Peyer's patch (tissue), 4 donors: Measurements from ENCODE around the gene BCKDK. TPM values are rescaled to one million over a fixed set of nuclear protein-coding genes. Genes with fewer than 3 reads are reported as not detected.

Experiments used
- DNase-seq, 3 donors: peaks; one replicate each; pipeline ENCODE4 v3.0.0-alpha.2; 2017 to 2019
- H3K27ac ChIP-seq, 4 donors: fragments of 200-600 bp; sonication (generic); one replicate each; pipeline ENCODE4 v1.5.1; 2016 to 2019
- H3K27me3 ChIP-seq, 2 donors: fragments of 200-600 bp; sonication (generic); one replicate each; pipeline ENCODE4 v1.5.1; 2019
- H3K36me3 ChIP-seq, 3 donors: fragments of 200-600 bp; sonication (generic); one replicate each; pipeline ENCODE4 v1.5.1; 2016 to 2019
- H3K4me1 ChIP-seq, 4 donors: fragments of 200-600 bp; sonication (generic); one replicate each; pipeline ENCODE4 v1.5.1; 2016 to 2019
- H3K4me3 ChIP-seq, 4 donors: fragments of 200-600 bp; sonication (generic); 1 replicate in 3 of 4; 2 replicates in 1 of 4; pipeline ENCODE4 v1.5.1; 2016 to 2019; ENCODE audit warnings: mild to moderate bottlenecking in 1 of 4
- H3K9me3 ChIP-seq, 4 donors: fragments of 200-600 bp; sonication (generic); one replicate each; pipeline ENCODE4 v1.5.1; 2016 to 2019; ENCODE audit warnings: mild to moderate bottlenecking in 1 of 4
- CTCF ChIP-seq, 6 experiments: fragments of 450-650 bp in 4 of 6; fragments of 200-600 bp in 2 of 6; sonication (generic) in 1 of 6; IDR thresholded peaks; one replicate each; pipeline ENCODE4 v1.5.1; 2017 to 2019; ENCODE audit warnings: antibody characterized with exemption in 6 of 6, mild to moderate bottlenecking in 3 of 6, moderate library complexity in 1 of 6
- POLR2A ChIP-seq, 2 donors: fragments of 450-650 bp; IDR thresholded peaks; one replicate each; pipeline ENCODE4 v1.5.1; 2017; ENCODE audit warnings: antibody characterized with exemption in 2 of 2, mild to moderate bottlenecking in 2 of 2, moderate library complexity in 2 of 2
- total RNA-seq, 4 donors: library from RNA; depleted of rRNA; stranded (reverse); fragments of >200 nt; gene quantifications; one replicate each; pipeline ENCODE4 v1.1.0, GENCODE V29; 2016

The BCKDK gene
- total RNA-seq, 4 donors from 2014 or later, result 30.5 to 71.4 (median 41.8) TPM

GRCh38 chr16:31106509-31107464 is 1.4 kb upstream of the BCKDK start:
- Histone ChIP-seq H3K27ac (peak overlapping the region in 1 of 4 donors; percentile 16), H3K27me3 (no peaks in the 10 kb centered on the region), H3K4me1 (peaks cover 0 to 19% (median 11%) of the 10 kb centered on the region in 4 donors), H3K36me3 (peaks cover 0 to 23% (median 0%) of the 10 kb centered on the region in 3 donors), H3K4me3 (no peak overlapping the region), H3K9me3 (no peaks in the 10 kb centered on the region)
- DNase-seq, result no peak
- TF ChIP-seq POLR2A (IDR thresholded peaks at IDR 0.05), result no peak
- TF ChIP-seq CTCF (IDR thresholded peaks at IDR 0.05), result no peak

GRCh38 chr16:31107465-31107867 is 720 bp upstream of the BCKDK start:
- Histone ChIP-seq H3K27ac (peak overlapping the region in 1 of 4 donors; percentile 16), H3K36me3 (peaks cover 0 to 30% (median 0%) of the 10 kb centered on the region in 3 donors), H3K9me3 (no peaks in the 10 kb centered on the region), H3K4me1 (peaks cover 0 to 19% (median 11%) of the 10 kb centered on the region in 4 donors), H3K4me3 (no peak overlapping the region), H3K27me3 (no peaks in the 10 kb centered on the region)
- DNase-seq, result no peak
- TF ChIP-seq POLR2A (IDR thresholded peaks at IDR 0.05), result no peak
- TF ChIP-seq CTCF (IDR thresholded peaks at IDR 0.05), result no peak

DNA sequence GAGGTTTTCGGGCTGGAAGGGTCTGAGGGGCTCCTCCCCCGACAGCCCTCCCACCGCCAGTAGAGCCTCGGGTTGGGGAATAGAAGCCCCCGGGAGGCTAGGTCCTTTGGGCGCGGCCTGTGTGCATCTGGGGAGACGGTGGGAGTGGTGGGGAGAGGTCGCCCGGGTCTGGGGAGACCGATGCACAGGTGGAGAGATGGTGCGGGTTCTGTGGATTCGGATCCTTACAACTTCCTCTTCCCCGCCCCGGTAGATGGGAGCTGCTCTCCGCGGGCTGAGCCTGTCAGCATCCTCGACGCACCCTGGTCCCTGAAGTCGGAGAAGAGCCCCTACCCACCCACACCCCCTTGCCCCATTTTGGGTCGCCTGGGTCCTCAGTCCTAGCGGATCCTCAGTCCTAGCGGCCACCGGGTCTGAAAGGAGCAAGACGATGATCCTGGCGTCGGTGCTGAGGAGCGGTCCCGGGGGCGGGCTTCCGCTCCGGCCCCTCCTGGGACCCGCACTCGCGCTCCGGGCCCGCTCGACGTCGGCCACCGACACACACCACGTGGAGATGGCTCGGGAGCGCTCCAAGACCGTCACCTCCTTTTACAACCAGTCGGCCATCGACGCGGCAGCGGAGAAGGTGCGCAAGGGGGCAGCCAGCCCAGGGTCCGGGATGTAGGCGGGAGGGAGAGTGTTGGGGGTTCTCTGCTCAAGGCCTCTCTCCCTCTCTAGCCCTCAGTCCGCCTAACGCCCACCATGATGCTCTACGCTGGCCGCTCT is 790 bp downstream of the BCKDK start:
- no peak for TF ChIP-seq CTCF (IDR thresholded peaks at IDR 0.05)
- TF ChIP-seq POLR2A (IDR thresholded peaks at IDR 0.05), result no peak
- Histone ChIP-seq H3K4me3 (peak overlapping the region; percentile 66 to 98 (median 84)), H3K4me1 (peaks cover 0 to 31% (median 11%) of the 10 kb centered on the region in 4 donors), H3K9me3 (no peaks in the 10 kb centered on the region), H3K36me3 (peaks cover 0 to 38% (median 0%) of the 10 kb centered on the region in 3 donors), H3K27ac (peak overlapping the region; percentile 77 to 84 (median 82)), H3K27me3 (no peaks in the 10 kb centered on the region)
- no peak for DNase-seq

DNA sequence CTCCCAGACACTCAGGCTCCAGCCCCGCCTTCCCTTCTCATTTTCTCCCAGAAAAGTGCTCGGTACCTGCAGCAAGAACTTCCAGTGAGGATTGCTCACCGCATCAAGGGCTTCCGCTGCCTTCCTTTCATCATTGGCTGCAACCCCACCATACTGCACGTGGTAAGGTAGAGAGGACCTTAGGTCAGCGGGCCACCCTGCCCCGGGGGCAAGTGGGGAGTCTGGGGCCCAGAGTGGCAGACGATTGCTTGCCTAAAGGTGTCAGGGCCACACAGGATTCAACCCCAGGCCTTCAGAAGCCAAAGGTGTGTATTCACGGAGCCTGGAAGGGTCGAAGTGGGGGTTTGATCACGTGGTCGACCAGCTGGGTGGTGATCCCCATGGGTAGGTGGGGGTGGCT is 1.4 kb downstream of the BCKDK start:
- Histone ChIP-seq H3K36me3 (peaks cover 0 to 38% (median 0%) of the 10 kb centered on the region in 3 donors), H3K9me3 (no peaks in the 10 kb centered on the region), H3K27ac (no peak overlapping the region), H3K27me3 (no peaks in the 10 kb centered on the region), H3K4me3 (no peak overlapping the region), H3K4me1 (peaks cover 0 to 37% (median 11%) of the 10 kb centered on the region in 4 donors)
- no peak for DNase-seq
- no peak for TF ChIP-seq CTCF (IDR thresholded peaks at IDR 0.05)
- TF ChIP-seq POLR2A (IDR thresholded peaks at IDR 0.05), result no peak

DNA sequence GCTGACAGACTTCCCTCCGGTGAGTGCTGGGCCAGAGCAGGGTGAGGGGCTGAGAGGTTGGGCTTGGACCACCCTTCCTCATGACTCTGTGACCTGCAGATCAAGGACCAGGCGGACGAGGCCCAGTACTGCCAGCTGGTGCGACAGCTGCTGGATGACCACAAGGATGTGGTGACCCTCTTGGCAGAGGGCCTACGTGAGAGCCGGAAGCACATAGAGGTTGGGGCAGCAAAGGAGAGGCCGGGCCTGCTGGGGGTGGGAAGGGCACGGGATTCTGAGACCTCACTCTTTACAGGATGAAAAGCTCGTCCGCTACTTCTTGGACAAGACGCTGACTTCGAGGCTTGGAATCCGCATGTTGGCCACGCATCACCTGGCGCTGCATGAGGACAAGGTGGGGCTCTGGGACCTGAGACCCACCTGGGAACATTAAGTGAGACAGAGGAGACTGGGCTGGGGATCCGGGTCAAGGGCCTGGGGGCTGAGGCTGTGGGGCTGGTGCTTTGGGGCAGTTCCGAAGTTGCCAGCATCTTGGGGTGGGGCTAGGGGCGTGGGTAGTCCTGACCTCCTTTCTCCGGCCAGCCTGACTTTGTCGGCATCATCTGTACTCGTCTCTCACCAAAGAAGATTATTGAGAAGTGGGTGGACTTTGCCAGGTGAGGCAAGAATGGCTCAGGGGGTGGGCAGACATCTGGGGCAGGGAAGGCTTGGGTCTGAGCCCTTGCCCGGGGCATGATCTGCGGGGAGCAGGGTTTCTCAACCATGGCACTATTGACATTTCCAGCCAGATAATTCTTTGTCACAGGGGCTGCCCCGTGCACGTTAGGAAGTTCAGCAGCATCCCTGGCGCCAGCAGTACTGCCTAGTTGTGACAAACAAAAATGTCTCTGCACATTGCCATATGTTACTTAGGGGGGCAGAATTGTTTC is 2.2 kb downstream of the BCKDK start:
- H3K27ac ChIP-seq, result no peak overlapping the region
- no peaks in the 10 kb centered on the region for H3K27me3 ChIP-seq
- peaks cover 0 to 42% (median 11%) of the 10 kb centered on the region in 4 donors for H3K4me1 ChIP-seq
- H3K4me3 ChIP-seq, result no peak overlapping the region
- no peak for DNase-seq
- H3K9me3 ChIP-seq, result no peaks in the 10 kb centered on the region
- TF ChIP-seq CTCF (IDR thresholded peaks at IDR 0.05) (no peak), POLR2A (IDR thresholded peaks at IDR 0.05) (no peak)
- peaks cover 0 to 38% (median 0%) of the 10 kb centered on the region in 3 donors for H3K36me3 ChIP-seq
